Pancreas (tissue), 10 donors: ENCODE measurements around the gene EHBP1L1. TPM values are rescaled to one million over a fixed set of nuclear protein-coding genes. Genes with fewer than 3 reads are reported as not detected.

ENCODE experiments used
- ATAC-seq, 4 donors: fragments of 200-7000 bp; cut with Tn5 transposase; one replicate each; pipeline versions ENCODE4 v1.8.0 to v1.9.1; 2020; ENCODE audit warnings: mild to moderate bottlenecking in 4 of 4, moderate library complexity in 4 of 4
- DNase-seq, 6 donors: peaks; one replicate each; pipeline ENCODE4 v3.0.0-alpha.2; 2020
- FAIRE-seq: peaks from 2 replicates; lab custom pipeline; 2012; peaks lifted over from hg19 to GRCh38; lab: Jason Lieb, UNC
- H3K27ac ChIP-seq, 4 donors: fragments of 200-600 bp; sonication (generic); 1 replicate in 3 of 4; 2 replicates in 1 of 4; pipeline versions ENCODE4 v1.5.0 to v1.8.0; 2020
- H3K27me3 ChIP-seq, 4 donors: fragments of 200-600 bp; one replicate each; pipeline ENCODE4 v1.8.0; 2021
- H3K36me3 ChIP-seq, 3 donors: fragments of 200-600 bp; sonication (generic) in 1 of 3; one replicate each; pipeline versions ENCODE4 v1.5.0 to v1.8.0; 2020 to 2021
- H3K4me1 ChIP-seq, 3 donors: fragments of 200-600 bp; one replicate each; pipeline ENCODE4 v1.8.0; 2021
- H3K4me3 ChIP-seq, 4 donors: fragments of 200-600 bp; sonication (generic) in 2 of 4; one replicate each; pipeline versions ENCODE4 v1.5.0 to v1.8.0; 2020 to 2021
- H3K9me3 ChIP-seq, 4 donors: fragments of 200-600 bp; one replicate each; pipeline ENCODE4 v1.8.0; 2021
- WGBS, 2 donors: extraction: QIAGEN DNeasy Blood & Tissue Kit; methylation state at CpG; one replicate each; pipeline ENCODE4 v1.1.7; 2013; 5-methylcytosine and 5-hydroxymethylcytosine counted together
- intact Hi-C, 3 donors: fragments of 100-400 bp; cut with DNase I; formaldehyde crosslinking; loops; one replicate each; pipeline versions ENCODE4 v1.11.1 to v1.14.2; 2022
- microRNA-seq, 2 donors: library from miRNA; unstranded; fragments of <30 nt; microRNA quantifications; one replicate each; pipeline versions ENCODE4 to v1.1.0, GENCODE V29; 2019 to 2020
- polyA plus RNA-seq, 2 donors: library from polyadenylated mRNA; stranded (reverse); fragments of 200-250 nt; gene quantifications; one replicate each; pipeline ENCODE4 v1.2.3, GENCODE V29; 2013
- total RNA-seq, 6 donors: library from RNA; stranded (reverse); fragmentation: NEBNext Ultra II Directional in 4 of 6; extraction: Animal tissue kit (Norgen Biotek cat#: 25700) in 4 of 6; gene quantifications; one replicate each; pipeline versions ENCODE4 v1.2.1 to v1.2.4, GENCODE V29; 2021 to 2023
- TF ChIP-seq, protein P1 (sequence below), 4 donors: fragments of 200-600 bp; sonication (generic) in 3 of 4; IDR thresholded peaks; one replicate each; pipeline versions ENCODE4 v1.5.0 to v1.8.0; 2021; ENCODE audit warnings: antibody characterized with exemption in 4 of 4
- donor health status: healthy with polysubstance abuse.
- donor health status: DM: no; HTN: no; CAD: no; lungs with moderate emphysema.
- donor health status: DM: no; HTN: no; CAD: no.
- donor health status: control.
- donor health status: control.
- donor health status: Bipolar disorder and iron deficiency.
- donor health status: DM: yes; HTN: yes; CAD: no.
- donor health status: DM: no; HTN: no; CAD: no.
- donor health status: DM: no; HTN: no; CAD: no.
- donor health status: DM: yes; HTN: yes; CAD: no.

EHBP1L1 gene
- total and polyA plus RNA-seq, 8 donors = 6.5 to 34.2 (median 14.6) TPM

DNA sequence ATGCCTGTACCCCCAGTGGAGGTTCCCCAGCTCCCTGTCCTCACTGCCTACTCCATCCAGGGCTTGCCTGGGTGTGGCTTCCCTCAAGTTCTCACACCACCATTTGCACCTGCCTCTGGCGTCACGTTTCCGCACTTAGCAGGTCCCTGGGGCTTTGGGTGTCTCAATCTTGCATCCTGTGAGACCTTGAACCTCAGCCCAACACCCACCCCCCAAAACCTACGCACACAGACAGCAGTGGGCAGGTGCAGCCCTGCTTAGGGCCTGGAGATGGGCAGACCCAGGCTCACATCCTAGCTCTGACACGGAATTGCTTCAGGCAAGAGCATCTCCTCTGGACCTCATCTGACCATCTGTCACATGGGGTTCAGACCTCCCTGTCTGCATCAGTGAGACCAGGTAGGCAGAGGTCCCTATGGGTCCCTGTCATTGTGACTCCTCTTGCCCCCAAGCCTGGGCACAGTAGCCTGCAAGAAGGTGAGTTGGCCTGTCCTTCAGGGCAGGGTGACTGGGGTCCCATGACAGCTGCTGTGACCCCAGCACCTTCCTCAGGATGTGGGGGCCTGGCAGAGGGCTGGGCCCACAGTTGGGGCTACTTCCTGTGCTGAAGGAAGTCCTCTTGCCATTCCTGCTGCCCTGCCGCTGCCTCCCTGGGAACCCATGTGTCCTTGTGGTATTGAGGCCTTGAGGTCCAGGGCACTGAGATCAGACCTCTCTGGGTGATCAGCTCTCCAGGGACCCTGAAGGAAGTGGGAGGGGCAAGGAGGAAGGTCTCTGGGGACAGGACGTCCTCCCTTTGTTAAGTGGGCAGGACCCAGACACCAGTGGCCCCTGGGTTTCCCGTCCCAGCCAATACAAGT is 64.0 kb downstream of the EHBP1L1 start:
- TF ChIP-seq, protein P1, sequence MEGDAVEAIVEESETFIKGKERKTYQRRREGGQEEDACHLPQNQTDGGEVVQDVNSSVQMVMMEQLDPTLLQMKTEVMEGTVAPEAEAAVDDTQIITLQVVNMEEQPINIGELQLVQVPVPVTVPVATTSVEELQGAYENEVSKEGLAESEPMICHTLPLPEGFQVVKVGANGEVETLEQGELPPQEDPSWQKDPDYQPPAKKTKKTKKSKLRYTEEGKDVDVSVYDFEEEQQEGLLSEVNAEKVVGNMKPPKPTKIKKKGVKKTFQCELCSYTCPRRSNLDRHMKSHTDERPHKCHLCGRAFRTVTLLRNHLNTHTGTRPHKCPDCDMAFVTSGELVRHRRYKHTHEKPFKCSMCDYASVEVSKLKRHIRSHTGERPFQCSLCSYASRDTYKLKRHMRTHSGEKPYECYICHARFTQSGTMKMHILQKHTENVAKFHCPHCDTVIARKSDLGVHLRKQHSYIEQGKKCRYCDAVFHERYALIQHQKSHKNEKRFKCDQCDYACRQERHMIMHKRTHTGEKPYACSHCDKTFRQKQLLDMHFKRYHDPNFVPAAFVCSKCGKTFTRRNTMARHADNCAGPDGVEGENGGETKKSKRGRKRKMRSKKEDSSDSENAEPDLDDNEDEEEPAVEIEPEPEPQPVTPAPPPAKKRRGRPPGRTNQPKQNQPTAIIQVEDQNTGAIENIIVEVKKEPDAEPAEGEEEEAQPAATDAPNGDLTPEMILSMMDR (IDR thresholded peaks at IDR 0.05) = no peak
- FAIRE-seq = no peak
- peak in 1 of 6 donors; percentile 35 for DNase-seq
- Histone ChIP-seq H3K4me1 (peaks cover 8 to 9% (median 9%) of the 10 kb centered on the region in 3 donors), H3K27me3 (no peaks in the 10 kb centered on the region), H3K4me3 (peak overlapping the region in 1 of 4 donors; percentile 27), H3K36me3 (peaks cover 3 to 21% (median 9%) of the 10 kb centered on the region in 3 donors), H3K27ac (peak overlapping the region in 2 of 4 donors; percentile 52 to 60), H3K9me3 (no peaks in the 10 kb centered on the region)
- whole genome bisulfite sequencing, 2 donors = 81 to 91% methylated on average over 8 of the region's 8 CpGs
- peak in 1 of 4 donors; percentile 3 for ATAC-seq
- intact Hi-C loops = no loop called here

DNA sequence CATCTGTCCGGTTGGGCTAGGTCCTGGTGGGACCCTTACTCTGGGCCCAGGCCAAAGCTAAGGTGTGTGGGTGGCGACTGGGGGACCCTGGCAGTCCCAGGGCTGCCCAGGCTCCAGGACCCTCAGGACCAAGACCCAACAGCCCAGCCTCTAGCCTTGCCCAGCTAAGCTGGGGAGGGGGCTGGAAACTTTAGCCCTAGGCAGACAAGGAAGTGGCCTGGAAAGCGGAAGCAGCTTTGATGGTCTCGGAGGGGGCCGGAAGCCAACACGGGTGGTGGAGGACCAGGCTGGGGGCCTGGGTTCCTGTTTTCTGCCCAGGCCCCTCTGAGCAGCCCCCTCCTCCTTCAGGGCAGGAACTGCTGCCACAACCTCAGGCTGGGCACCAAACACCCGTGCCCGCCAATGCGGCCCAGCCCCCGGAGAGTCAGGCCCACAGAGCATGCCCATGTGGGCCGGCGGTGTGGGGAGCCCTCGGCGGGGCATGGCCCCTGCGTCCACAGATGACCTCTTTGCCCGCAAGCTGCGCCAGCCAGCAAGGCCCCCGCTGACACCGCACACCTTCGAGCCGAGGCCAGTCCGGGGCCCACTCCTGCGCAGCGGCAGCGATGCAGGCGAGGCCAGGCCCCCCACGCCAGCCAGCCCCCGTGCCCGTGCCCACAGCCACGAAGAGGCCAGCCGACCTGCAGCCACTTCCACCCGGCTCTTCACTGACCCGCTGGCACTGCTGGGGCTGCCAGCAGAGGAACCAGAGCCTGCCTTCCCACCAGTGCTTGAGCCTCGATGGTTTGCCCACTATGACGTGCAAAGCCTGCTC is 64.8 kb downstream of the EHBP1L1 start:
- H3K4me3 ChIP-seq = peak overlapping the region in 1 of 4 donors; percentile 27
- DNase-seq (peak in 2 of 6 donors; percentile 39 to 62), FAIRE-seq (no peak), ATAC-seq (peak in 2 of 4 donors; percentile 7 to 18)
- H3K4me1 ChIP-seq = peaks cover 8 to 9% (median 9%) of the 10 kb centered on the region in 3 donors
- H3K9me3 ChIP-seq = no peaks in the 10 kb centered on the region
- WGBS, 2 donors = 89 to 91% methylated on average over 35 of the region's 35 CpGs
- H3K27me3 ChIP-seq = no peaks in the 10 kb centered on the region
- peak overlapping the region in 2 of 4 donors; percentile 52 to 60 for H3K27ac ChIP-seq
- peaks cover 0 to 13% (median under 1%) of the 10 kb centered on the region in 3 donors for H3K36me3 ChIP-seq
- intact Hi-C loops = no loop called here
- TF ChIP-seq, protein P1 (IDR thresholded peaks at IDR 0.05) = no peak

DNA sequence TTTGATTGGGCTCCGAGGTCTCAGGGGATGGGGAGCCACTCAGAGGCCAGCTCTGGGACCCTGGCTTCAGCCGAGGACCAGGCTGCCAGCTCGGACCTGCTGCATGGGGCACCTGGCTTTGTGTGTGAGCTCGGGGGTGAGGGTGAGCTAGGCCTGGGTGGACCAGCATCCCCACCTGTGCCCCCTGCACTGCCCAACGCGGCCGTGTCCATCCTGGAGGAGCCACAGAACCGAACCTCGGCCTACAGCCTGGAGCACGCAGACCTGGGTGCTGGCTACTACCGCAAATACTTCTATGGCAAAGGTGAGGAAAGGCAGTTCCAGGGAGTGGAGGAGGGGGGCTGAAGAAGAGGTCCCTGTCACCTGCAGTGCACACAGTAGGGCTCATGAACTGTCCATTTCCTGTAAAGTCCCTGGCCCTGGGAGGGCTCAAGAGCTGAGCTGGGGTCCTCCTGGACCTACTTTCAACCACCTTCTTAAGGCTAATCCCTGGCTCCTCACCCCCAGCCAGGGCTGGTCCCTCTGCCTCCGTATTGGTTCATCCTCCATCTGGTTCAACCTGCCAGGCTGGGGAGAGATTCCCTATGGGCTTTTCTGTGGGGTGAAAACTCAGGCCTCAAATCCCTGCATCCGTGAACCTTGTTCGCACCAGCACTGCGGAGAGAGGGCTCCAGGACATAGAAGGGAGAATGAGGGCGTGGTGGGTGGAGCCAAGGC is 65.6 kb downstream of the EHBP1L1 start:
- FAIRE-seq (no peak), DNase-seq (no peak), ATAC-seq (no peak)
- Histone ChIP-seq H3K27me3 (no peaks in the 10 kb centered on the region), H3K4me3 (peak overlapping the region in 1 of 4 donors; percentile 27), H3K27ac (peak overlapping the region in 2 of 4 donors; percentile 52 to 60), H3K4me1 (peaks cover 8 to 9% (median 9%) of the 10 kb centered on the region in 3 donors), H3K9me3 (no peaks in the 10 kb centered on the region), H3K36me3 (peaks cover 0 to 8% (median 0%) of the 10 kb centered on the region in 3 donors)
- TF ChIP-seq, protein P1 (IDR thresholded peaks at IDR 0.05) = no peak
- WGBS, 2 donors = 88 to 92% methylated on average over 16 of the region's 16 CpGs
- intact Hi-C loops = no loop called here

Small RNA genes within 50 kb of the gene (microRNA-seq; reads per million reads assigned to microRNA genes)
- gene MIR4690 = 0 to 0.39 reads per million in 2 donors

Other genes starting within 250 kb of the EHBP1L1 start
- 10 to 100 TPM; 16.6 to 28.0 (median 21.5) TPM for gene DPF2, start 242.2 kb upstream of the EHBP1L1 start, total RNA-seq
- gene DPF2, start 242.2 kb upstream of the EHBP1L1 start, polyA plus RNA-seq = 10 to 100 TPM; 11.7 to 19.6 TPM
- under 1 TPM in 4 of 6 donors, not detected in 2; 0.06 to 0.16 (median 0.13) TPM for gene TIGD3, start 221.3 kb upstream of the EHBP1L1 start, total RNA-seq
- under 1 TPM; 0.15 to 0.68 TPM for gene TIGD3, start 221.3 kb upstream of the EHBP1L1 start, polyA plus RNA-seq
- 10 to 100 TPM; 16.2 to 53.4 (median 26.3) TPM for gene SLC25A45, start 193.4 kb upstream of the EHBP1L1 start, total RNA-seq
- 10 to 100 TPM; 38.0 to 58.2 TPM for gene SLC25A45, start 193.4 kb upstream of the EHBP1L1 start, polyA plus RNA-seq
- gene FRMD8, start 189.4 kb upstream of the EHBP1L1 start, total RNA-seq = 10 to 100 TPM; 15.4 to 28.9 (median 18.8) TPM
- gene FRMD8, start 189.4 kb upstream of the EHBP1L1 start, polyA plus RNA-seq = 10 to 100 TPM; 15.0 to 15.7 TPM
- 1,000 to 10,000 TPM in 1 of 6 donors, 100 to 1,000 TPM in 5; 295 to 1,475 (median 528) TPM for gene NEAT1, start 153.3 kb upstream of the EHBP1L1 start, total RNA-seq
- 1,000 to 10,000 TPM; 1,390 to 2,770 TPM for gene NEAT1, start 153.3 kb upstream of the EHBP1L1 start, polyA plus RNA-seq
- 1,000 to 10,000 TPM; 2,360 to 5,615 (median 3,481) TPM for gene MALAT1, start 77.0 kb upstream of the EHBP1L1 start, total RNA-seq
- gene MALAT1, start 77.0 kb upstream of the EHBP1L1 start, polyA plus RNA-seq = 1,000 to 10,000 TPM in 1 of 2 donors, 100 to 1,000 TPM in 1; 251 to 2,313 TPM
- gene SCYL1, start 51.0 kb upstream of the EHBP1L1 start, total RNA-seq = 10 to 100 TPM; 40.1 to 49.4 (median 41.2) TPM
- gene SCYL1, start 51.0 kb upstream of the EHBP1L1 start, polyA plus RNA-seq = 10 to 100 TPM; 68.9 to 83.9 TPM
- gene LTBP3, start 17.7 kb upstream of the EHBP1L1 start, total RNA-seq = 100 to 1,000 TPM in 1 of 6 donors, 10 to 100 TPM in 5; 44.7 to 119 (median 63.4) TPM
- gene LTBP3, start 17.7 kb upstream of the EHBP1L1 start, polyA plus RNA-seq = 100 to 1,000 TPM; 118 to 151 TPM
- gene ZNRD2, start 5.6 kb upstream of the EHBP1L1 start, total RNA-seq = 10 to 100 TPM; 17.8 to 29.1 (median 20.1) TPM
- 10 to 100 TPM; 32.5 to 34.8 TPM for gene ZNRD2, start 5.6 kb upstream of the EHBP1L1 start, polyA plus RNA-seq
- gene FAM89B, start 3.5 kb upstream of the EHBP1L1 start, total RNA-seq = 10 to 100 TPM; 22.7 to 45.9 (median 28.6) TPM
- 10 to 100 TPM; 37.3 to 49.1 TPM for gene FAM89B, start 3.5 kb upstream of the EHBP1L1 start, polyA plus RNA-seq
- gene KCNK7, start 19.7 kb downstream of the EHBP1L1 start, total RNA-seq = under 1 TPM in 3 of 6 donors, not detected in 3; 0.19 to 0.84 (median 0.28) TPM
- 1 to 10 TPM in 1 of 2 donors, under 1 TPM in 1; 0.91 to 1.6 TPM for gene KCNK7, start 19.7 kb downstream of the EHBP1L1 start, polyA plus RNA-seq
- gene MAP3K11, start 38.2 kb downstream of the EHBP1L1 start, total RNA-seq = 10 to 100 TPM; 23.2 to 40.6 (median 26.7) TPM
- 10 to 100 TPM; 75.5 to 84.7 TPM for gene MAP3K11, start 38.2 kb downstream of the EHBP1L1 start, polyA plus RNA-seq
- 10 to 100 TPM; 13.5 to 21.5 (median 17.3) TPM for gene PCNX3, start 39.7 kb downstream of the EHBP1L1 start, total RNA-seq
- gene PCNX3, start 39.7 kb downstream of the EHBP1L1 start, polyA plus RNA-seq = 10 to 100 TPM; 21.7 to 26.3 TPM
- 10 to 100 TPM; 11.2 to 38.2 (median 21.2) TPM for gene SIPA1, start 62.0 kb downstream of the EHBP1L1 start, total RNA-seq
- 10 to 100 TPM; 42.3 to 52.2 TPM for gene SIPA1, start 62.0 kb downstream of the EHBP1L1 start, polyA plus RNA-seq
- gene RELA, start 86.9 kb downstream of the EHBP1L1 start, total RNA-seq = 10 to 100 TPM; 29.8 to 42.2 (median 34.6) TPM
- gene RELA, start 86.9 kb downstream of the EHBP1L1 start, polyA plus RNA-seq = 10 to 100 TPM; 37.3 to 46.6 TPM
- 10 to 100 TPM; 26.5 to 39.8 (median 35.0) TPM for gene KAT5, start 136.2 kb downstream of the EHBP1L1 start, total RNA-seq
- gene KAT5, start 136.2 kb downstream of the EHBP1L1 start, polyA plus RNA-seq = 10 to 100 TPM; 79.6 to 99.6 TPM
- gene RNASEH2C, start 144.7 kb downstream of the EHBP1L1 start, total RNA-seq = 10 to 100 TPM; 16.1 to 29.3 (median 20.4) TPM
- gene RNASEH2C, start 144.7 kb downstream of the EHBP1L1 start, polyA plus RNA-seq = 10 to 100 TPM; 37.1 to 49.3 TPM
- 10 to 100 TPM; 10.2 to 12.7 (median 11.5) TPM for gene AP5B1, start 204.9 kb downstream of the EHBP1L1 start, total RNA-seq
- gene AP5B1, start 204.9 kb downstream of the EHBP1L1 start, polyA plus RNA-seq = 10 to 100 TPM in 1 of 2 donors, 1 to 10 TPM in 1; 4.2 to 10.4 TPM
- gene OVOL1, start 211.0 kb downstream of the EHBP1L1 start, total RNA-seq = 1 to 10 TPM; 1.1 to 5.6 (median 1.8) TPM
- 1 to 10 TPM; 1.9 TPM for gene OVOL1, start 211.0 kb downstream of the EHBP1L1 start, polyA plus RNA-seq